IPS-NIHi7 (cell line): ENCODE measurements around the gene ADPRS.

Experiments
- DNase-seq: peaks from one replicate; pipeline ENCODE4 v3.0.0; 2012; ENCODE audit warnings: mixed read lengths; ENCODE audit errors: extremely low spot score

The ADPRS gene

GRCh38 chr1:36108314-36108713, 19.6 kb downstream of the ADPRS start:
- DNase-seq, result no peak

GRCh38 chr1:36109041-36109679, 20.5 kb downstream of the ADPRS start:
- DNase-seq, result no peak

GRCh38 chr1:36111151-36111550, 22.5 kb downstream of the ADPRS start:
- DNase-seq, result no peak

DNA sequence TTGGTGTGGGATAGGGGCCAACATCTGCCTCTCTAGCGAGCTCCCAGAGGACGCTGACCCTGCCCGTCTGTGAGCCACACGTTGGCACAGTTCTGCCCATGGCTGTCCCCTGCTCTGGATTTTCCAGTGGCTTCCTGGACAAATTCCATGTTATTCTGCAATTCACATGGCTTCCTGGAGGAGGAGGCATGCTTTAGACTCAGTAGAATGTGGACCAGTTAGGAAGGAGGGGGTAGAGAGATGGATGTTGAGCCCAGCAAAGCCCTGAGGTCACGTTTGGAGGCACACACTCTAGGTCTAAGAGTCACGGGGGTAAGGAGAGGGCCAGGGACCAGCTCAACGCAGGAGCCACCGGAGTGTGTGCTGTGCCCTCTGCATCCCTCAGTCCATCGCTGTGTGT, 24.1 kb downstream of the ADPRS start:
- DNase-seq, result no peak

GRCh38 chr1:36114371-36114770, 25.7 kb downstream of the ADPRS start:
- DNase-seq, result no peak

GRCh38 chr1:36115200-36115669, 26.5 kb downstream of the ADPRS start:
- no peak for DNase-seq

GRCh38 chr1:36115931-36116330, 27.2 kb downstream of the ADPRS start:
- DNase-seq, result no peak

DNA sequence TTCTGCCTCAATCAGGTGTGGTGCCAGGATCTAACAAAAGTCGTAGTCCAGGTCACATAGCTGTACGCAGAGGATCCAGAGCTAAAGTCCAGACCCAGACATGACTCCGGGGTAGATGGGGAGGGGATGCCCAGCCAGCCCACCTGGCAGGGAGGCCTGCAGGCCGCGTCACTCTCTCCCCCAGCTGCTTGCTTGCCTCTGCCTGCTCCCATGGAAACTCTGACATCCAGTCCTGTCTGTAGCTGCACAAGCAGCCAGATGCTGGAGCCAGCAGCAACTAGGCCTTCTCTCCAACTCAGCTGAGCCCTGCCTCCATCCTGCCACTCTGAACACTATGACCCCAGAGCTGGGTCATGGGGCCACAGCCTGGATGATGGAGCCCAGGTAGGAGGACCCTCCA, 28.2 kb downstream of the ADPRS start:
- no peak for DNase-seq

DNA sequence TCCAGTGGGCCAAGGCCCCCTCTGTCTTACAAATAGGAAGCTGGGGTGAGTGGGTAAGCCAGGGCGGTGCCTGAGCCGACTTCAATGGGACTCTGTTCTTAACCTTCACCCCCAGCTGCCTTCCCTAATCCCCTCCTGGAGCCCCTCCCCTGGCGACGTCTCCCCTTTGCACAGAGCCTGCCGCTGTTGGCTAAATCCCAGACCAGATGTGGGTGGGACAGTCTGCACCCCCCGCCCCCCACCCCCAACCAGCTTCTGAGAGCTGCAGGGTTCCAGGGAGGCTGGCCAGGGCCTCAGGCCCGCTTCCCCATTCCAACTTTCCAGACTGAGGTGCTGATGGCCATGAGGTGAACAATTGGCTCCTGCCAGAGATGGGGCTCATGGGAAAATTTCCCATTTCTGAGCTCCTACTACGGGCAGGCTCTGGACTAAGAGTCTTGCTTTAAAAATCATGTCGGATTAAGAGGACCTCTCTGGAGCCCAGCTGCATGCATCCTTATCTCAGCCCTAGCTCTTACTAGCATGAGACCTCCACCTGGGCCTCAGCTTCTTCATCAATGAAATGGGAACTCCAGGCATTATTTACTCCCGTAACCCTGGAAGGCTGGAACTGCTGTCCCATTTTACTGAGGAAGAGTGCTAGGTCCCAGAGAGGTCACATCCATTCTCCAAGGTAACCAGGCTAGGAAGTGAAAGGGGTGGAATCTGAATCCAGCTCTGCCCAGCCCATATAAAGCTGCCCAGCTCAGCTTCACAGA, 29.9 kb downstream of the ADPRS start:
- DNase-seq, result no peak

- DNase-seq, result no peak
These were observed 30.8 kb downstream of the ADPRS start for GRCh38 chr1:36119456-36119855.

GRCh38 chr1:36122062-36123030, 33.7 kb downstream of the ADPRS start:
- no peak for DNase-seq

GRCh38 chr1:36123356-36123755, 34.7 kb downstream of the ADPRS start:
- no peak for DNase-seq

DNA sequence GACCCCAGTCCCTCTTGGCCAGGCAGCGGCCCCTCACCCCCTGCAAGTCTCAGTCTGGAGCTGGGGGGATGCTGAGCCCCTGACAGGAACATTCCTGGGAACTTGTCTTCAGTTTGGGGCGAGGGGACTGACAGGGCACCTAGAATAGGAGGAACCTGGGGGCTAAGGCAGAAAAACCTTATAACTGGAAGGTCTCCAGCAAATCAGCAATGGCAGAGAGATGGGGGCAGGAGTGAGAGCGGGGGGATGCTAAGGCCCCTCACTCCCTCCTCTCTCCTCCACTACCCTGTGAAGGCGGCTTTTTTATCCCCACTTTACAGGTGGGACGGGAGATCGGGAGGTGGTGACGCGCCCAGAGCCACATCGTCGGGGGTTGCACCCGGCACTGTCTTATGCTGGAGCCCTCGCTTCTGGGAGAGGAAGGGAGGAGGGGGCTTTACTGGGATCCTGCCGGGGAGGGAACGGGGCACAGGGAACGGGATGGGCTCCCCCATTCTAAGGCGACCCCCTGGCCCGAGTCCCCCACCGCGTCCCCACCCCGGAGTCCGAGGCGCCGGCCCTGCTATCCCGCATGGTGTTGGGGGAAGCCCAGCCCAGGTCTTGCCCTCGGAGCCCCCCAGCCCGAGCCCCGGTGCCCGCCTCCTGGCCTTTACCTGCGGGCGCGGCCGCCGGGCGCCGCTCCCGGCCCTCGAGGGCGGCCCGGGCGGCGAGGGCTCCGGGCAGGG, 35.9 kb downstream of the ADPRS start:
- peak; percentile 31 for DNase-seq

DNA sequence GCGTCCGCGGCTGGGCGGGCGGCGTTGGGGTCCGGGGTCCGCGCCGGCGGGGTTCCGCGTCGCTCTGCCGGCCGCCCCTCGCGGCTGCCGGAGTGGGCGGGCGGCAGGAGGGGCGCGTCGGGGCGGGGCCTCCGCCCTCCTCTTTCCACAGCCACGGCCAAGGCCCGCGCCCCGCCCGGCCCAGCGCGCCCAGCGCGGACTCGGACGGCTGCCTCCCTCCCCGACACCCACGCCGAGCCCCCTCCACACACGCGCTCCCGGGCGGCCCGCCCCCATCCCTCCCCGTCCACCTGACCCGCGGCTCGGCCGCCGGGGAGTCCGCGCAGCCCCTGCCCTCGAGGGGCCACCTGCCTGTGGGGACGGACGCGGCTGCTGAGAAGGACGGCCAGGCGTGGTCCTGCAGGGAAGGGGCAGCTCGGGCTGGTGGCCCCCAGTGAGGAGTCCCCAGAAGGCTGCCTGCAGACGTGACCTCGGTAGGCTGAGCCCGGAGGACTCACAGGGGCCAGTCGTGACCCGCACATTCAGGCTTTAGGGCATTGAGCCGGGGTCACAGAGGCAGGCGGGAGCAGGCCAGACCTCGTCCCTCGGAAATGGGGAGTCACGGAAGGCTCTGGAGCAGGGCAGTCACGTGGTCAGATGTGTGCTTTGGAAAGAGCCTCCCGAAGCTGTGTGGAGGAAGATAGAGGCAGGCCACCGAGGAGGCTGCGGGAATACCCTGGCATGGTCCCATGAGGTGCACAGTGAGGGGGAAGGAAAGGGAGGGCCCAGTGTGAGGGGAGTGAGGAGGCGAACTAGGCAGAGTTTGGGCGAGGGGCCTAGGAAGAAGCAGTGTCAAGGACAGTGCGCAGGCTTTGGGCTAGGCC, 36.7 kb downstream of the ADPRS start, which contains the start of gene COL8A2:
COL8A2 (minus strand) TSS at position 94 of the 863 bp plus-strand sequence. CDS start 24,980 bp downstream, outside the sequence.
- DNase-seq, result no peak

DNA sequence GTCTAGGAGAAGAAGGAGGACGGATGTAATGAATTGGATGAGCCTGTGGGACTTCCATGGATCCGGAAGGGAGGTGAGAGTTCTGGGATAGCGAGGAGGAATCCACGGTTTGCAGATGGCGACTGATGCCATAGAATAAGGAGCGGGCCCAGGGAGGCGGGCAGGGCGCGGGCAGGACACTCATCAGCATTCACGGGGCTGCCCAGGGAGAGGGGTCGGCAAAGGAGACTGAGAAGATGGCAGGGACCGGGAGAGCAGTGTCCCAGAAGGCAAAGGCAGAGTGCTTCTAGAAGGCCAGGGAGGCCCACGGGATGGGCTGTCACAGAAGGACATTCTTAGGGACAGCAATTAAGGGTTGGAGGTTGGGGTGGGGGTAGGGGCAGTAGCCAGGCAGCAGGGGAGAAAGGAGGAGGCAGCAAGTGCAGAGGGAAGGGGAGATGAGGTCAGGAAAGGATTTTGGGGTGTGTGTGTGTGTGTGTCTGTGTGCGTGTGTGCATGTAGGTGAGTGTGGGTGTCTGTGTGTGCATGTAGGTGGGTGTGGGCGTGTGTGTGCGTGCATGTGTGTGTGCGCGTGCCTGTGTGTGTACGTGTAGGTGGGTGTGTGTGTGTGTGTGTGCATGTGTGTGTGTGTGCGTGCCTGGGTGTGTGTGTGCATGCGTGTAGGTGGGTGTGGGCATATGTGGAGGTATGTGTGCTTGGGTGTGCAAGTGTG, 37.5 kb downstream of the ADPRS start:
- peak; percentile 9 for DNase-seq

DNA sequence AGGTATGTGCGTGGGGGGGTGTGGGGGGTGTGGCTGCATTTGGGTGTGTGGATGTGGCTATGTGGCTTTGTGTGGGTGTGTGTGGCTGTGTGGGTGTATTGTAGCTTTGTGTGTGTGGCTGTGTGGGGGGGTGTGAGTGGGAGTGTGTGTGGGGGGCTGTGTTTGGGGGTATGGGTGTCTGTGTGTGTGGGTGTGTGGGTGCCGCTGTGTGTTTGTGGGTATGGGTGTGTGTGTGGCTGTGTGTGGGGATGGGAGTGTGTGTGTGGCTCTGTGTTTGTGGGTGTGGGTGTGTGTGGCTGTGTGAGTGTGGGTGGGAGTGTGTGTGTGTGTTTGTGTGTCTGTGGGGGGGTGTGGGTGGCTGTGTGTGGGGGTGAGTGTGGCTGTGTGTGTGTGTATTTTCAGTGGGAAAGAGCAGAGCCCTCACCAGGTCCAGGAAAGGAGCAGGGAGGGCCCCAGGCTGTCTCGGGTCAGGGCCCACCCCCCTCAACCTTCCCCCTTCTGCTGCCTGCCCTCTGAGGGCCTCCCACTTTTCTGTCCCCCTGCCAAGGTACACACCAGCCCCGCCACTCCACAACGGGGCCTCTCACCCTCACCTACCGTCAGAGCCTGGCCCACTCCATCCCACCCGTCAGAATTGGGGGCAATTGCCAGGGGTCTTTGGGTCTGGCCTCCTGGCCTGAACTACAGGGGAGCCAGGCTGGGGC, 38.3 kb downstream of the ADPRS start:
- no peak for DNase-seq

- DNase-seq, result no peak
These were observed 39.6 kb downstream of the ADPRS start for GRCh38 chr1:36128126-36128904.

DNA sequence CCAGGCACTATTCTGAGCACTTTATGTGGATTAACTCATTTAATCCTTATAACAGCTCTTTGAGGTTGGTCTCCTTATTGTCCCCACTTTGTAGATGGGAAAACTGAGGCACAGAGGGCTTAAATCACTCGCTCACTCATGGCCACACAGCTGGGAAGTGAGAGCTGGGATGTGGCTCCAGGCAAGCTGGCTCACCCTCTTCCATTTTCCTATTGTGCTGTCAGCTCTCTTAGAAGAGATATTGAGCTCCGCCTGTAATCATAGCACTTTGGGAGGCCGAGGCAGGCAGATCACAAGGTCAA, 40.2 kb downstream of the ADPRS start:
- no peak for DNase-seq

- no peak for DNase-seq
These were observed 43.3 kb downstream of the ADPRS start for GRCh38 chr1:36132029-36132428.
